ENCODE results near the gene COASY.

DNA sequence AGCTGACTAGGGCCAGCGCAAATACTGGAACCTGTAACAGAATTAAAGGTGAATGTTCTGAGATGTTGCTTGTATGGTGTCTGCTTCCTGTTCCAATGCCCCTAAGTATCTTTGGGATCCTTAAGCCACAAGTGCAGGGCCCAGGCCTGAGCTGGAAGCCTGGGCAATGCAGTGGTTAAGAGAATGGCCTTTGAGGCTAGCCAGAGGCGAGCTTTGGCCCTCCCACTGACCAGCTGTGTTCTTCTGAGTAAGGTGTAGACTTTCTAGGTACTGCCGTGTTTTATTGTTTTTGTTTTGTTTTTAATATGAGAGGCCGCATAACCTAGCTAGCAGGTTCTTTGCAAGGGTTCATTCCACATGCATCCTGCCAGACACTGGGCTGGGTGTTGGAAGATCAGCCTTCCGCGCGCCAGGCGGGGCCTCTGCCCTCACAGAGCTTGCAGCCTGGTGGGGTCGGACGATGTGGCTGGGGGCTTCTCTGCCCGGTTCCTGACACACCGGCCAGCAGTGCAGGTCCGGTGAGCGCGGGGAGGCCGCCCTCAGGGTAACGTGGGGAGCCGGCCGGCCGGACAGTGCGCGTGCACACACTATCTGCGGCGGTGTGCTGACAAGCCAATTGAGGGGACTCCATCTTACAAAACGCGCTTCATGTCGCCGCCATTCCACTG is 4.4 kb downstream of the COASY start:
- no peak for TF ChIP-seq CTCF (IDR thresholded peaks at IDR 0.05)
- TF ChIP-seq ZFX (IDR thresholded peaks at IDR 0.05; ENCODE audit: borderline replicate concordance) = no peak
